ENCODE measurements around the gene CLIC6. TPM values are rescaled to one million over a fixed set of nuclear protein-coding genes. Genes with fewer than 3 reads are reported as not detected.

Gene CLIC6
- total and polyA plus RNA-seq, 9 of the 15 experiments (the other 6 are each of a cell fraction or from before 2014, with no cell fraction given): not detected

DNA sequence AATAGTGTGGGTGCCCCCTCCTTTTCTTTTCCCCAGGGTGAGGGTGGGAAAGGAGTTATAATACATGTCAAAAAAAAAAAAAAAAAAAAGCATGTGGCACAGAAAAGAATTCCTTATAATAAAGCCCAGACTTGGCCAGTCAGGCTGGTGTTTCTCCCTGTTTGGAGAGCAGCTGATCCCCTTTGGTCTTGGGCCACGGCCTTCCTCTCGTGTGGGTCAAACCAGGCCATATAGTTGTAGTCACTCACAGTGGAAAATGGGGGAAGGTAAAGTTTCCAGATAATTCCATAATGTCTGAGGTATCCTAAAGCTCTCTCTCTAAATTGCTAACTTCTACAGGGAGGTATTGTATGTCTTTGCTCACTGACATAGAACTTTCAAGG lies 22.0 kb downstream of the CLIC6 start:
- in situ Hi-C loops (cut with MboI): no loop called here
- CTCF ChIA-PET (ENCODE audit: low intra/inter-chr PET ratio): no interaction called here
- no peak overlapping the region for H3K4me2 ChIP-seq (ENCODE audit: insufficient read depth, low read length)

More for the DNA sequence above, 22.0 kb downstream of the CLIC6 start:
- ATAC-seq (no peak), DNase-seq (ENCODE audit: extremely low read depth in 1 of 4, low spot score in 3 of 4) (no peak), FAIRE-seq (no peak)
- Histone ChIP-seq H3K36me3 (ENCODE audit: control insufficient read depth, insufficient read depth, low read length) (no peaks in the 10 kb centered on the region), H2AFZ (ENCODE audit: low read depth, low read length) (no peak overlapping the region), H3K9me1 (ENCODE audit: control insufficient read depth, insufficient read depth, low read length) (no peaks in the 10 kb centered on the region), H3K79me2 (ENCODE audit: control insufficient read depth, insufficient read depth, low read length) (no peaks in the 10 kb centered on the region), H3K27ac (ENCODE audit: extremely low read depth, low read depth, low read length) (no peak overlapping the region), H3K27me3 (ENCODE audit: control insufficient read depth in 2 of 2, insufficient read depth in 2 of 2, low read length in 2 of 2) (peaks cover 22 to 25% of the 10 kb centered on the region in 2 experiments), H3K9ac (ENCODE audit: insufficient read depth in 1 of 2, low read depth in 2 of 2, low read length in 2 of 2) (no peak overlapping the region), H3K4me1 (replicated peaks in 1 of 2; ENCODE audit: control insufficient read depth in 2 of 2, insufficient read depth in 2 of 2, low read length in 2 of 2) (no peaks in the 10 kb centered on the region; a peak in 1 of 5 replicates), H3K9me3 (replicated peaks; ENCODE audit: control insufficient read depth, insufficient read depth, low read depth, low read length) (no peaks in the 10 kb centered on the region), H3K4me3 (no peak overlapping the region), H4K20me1 (replicated peaks; ENCODE audit: control insufficient read depth, insufficient read depth, low read length) (0 out of 2 replicates have a peak, but pooled peaks cover 4% of the 10 kb centered on the region)
- intact Hi-C loops (cut with micrococcal nuclease): loop anchor here (5.0 kb wide), 2 partner anchors 57 to 712 kb away; no protein-coding TSS in a partner anchor
- WGBS (ENCODE audit: insufficient coverage, low coverage, missing lambda C conversion rate): 0% methylated on average over 2 of the region's 2 CpGs
- BruUV-seq (replicated peaks): no TSS peak
- POLR2A ChIA-PET: interaction anchor here (0.6 kb wide), 2 partner anchors 27 to 515 kb away, joined by 3 to 4 read pairs; no protein-coding TSS in a partner anchor
- TF ChIP-seq, protein P1, sequence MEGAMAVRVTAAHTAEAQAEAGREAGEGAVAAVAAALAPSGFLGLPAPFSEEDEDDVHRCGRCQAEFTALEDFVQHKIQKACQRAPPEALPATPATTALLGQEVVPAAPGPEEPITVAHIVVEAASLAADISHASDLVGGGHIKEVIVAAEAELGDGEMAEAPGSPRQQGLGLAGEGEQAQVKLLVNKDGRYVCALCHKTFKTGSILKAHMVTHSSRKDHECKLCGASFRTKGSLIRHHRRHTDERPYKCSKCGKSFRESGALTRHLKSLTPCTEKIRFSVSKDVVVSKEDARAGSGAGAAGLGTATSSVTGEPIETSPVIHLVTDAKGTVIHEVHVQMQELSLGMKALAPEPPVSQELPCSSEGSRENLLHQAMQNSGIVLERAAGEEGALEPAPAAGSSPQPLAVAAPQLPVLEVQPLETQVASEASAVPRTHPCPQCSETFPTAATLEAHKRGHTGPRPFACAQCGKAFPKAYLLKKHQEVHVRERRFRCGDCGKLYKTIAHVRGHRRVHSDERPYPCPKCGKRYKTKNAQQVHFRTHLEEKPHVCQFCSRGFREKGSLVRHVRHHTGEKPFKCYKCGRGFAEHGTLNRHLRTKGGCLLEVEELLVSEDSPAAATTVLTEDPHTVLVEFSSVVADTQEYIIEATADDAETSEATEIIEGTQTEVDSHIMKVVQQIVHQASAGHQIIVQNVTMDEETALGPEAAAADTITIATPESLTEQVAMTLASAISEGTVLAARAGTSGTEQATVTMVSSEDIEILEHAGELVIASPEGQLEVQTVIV (CRISPR knock-in tag; IDR thresholded peaks at IDR 0.05; ENCODE audit: borderline replicate concordance): no peak
- TF ChIP-seq NCOA6 (IDR thresholded peaks at IDR 0.05) (no peak), ZNF282 (CRISPR knock-in tag; IDR thresholded peaks at IDR 0.05) (no peak), CHD2 (IDR thresholded peaks at IDR 0.05; ENCODE audit: low read depth, low read length) (no peak), KLF13 (tag; IDR thresholded peaks at IDR 0.05; ENCODE audit: borderline replicate concordance, low read depth) (no peak), POLR2H (tag; IDR thresholded peaks at IDR 0.05; ENCODE audit: low read depth) (no peak), RBM22 (IDR thresholded peaks at IDR 0.05; ENCODE audit: low read depth, low read length, poor library complexity, severe bottlenecking) (no peak), NR1H2 (CRISPR knock-in tag; IDR thresholded peaks at IDR 0.05) (no peak)
